Thymus (tissue), 11 donors: Measurements from ENCODE around the gene HSFX3. TPM values are rescaled to one million over a fixed set of nuclear protein-coding genes. Genes with fewer than 3 reads are reported as not detected.
A peak's percentile ranks its signal among the peaks of the same experiment; 100 is the strongest.
"Not testable (repeated sequence)": the region's sequence is repeated elsewhere in the genome, so short reads cannot be mapped to it uniquely, and the experiment has no call there.

ENCODE experiments used
- DNase-seq, 9 donors: peaks; one replicate each; pipeline ENCODE4 v3.0.0-alpha.2; 2013; ENCODE audit warnings: low spot score in 9 of 9, low read depth in 6 of 9, missing footprints in 1 of 9
- H3K27ac ChIP-seq, 2 donors: one replicate each; pipeline ENCODE4 v1.5.1; 2013; ENCODE audit warnings: control low read depth in 1 of 2, low read depth in 1 of 2, low read length in 1 of 2, mild to moderate bottlenecking in 1 of 2, moderate library complexity in 1 of 2
- H3K27me3 ChIP-seq, 2 donors: one replicate each; pipeline ENCODE4 v1.5.1; 2013; ENCODE audit warnings: low read length in 1 of 2; ENCODE audit not compliant: control insufficient read depth in 2 of 2, insufficient read depth in 1 of 2
- H3K36me3 ChIP-seq, 2 donors: one replicate each; pipeline ENCODE4 v1.5.1; 2013; ENCODE audit warnings: low read length in 1 of 2, mild to moderate bottlenecking in 1 of 2, moderate library complexity in 1 of 2; ENCODE audit not compliant: control insufficient read depth in 2 of 2, insufficient read depth in 2 of 2
- H3K4me1 ChIP-seq, 2 donors: one replicate each; pipeline ENCODE4 v1.5.1; 2013; ENCODE audit warnings: low read length in 2 of 2; ENCODE audit not compliant: control insufficient read depth in 2 of 2, insufficient read depth in 2 of 2
- H3K4me3 ChIP-seq, 2 donors: one replicate each; pipeline ENCODE4 v1.5.1; 2013; ENCODE audit warnings: low read length in 2 of 2, control low read depth in 1 of 2, mild to moderate bottlenecking in 1 of 2
- H3K9me3 ChIP-seq, 2 donors: one replicate each; pipeline ENCODE4 v1.5.1; 2013; ENCODE audit warnings: low read length in 1 of 2, mild to moderate bottlenecking in 1 of 2; ENCODE audit not compliant: control insufficient read depth in 2 of 2, insufficient read depth in 1 of 2
- WGBS: extraction: QIAGEN DNeasy Blood & Tissue Kit; methylation state at CpG from one replicate; pipeline ENCODE4 v1.1.7; 2013; 5-methylcytosine and 5-hydroxymethylcytosine counted together
- polyA plus RNA-seq: library from polyadenylated mRNA; stranded (reverse); fragments of 200-250 nt; gene quantifications from one replicate; pipeline ENCODE4 v1.2.3, GENCODE V29; 2013
- total RNA-seq: library from RNA; stranded (reverse); fragments of 120-200 nt; gene quantifications from one replicate; pipeline ENCODE4 v1.2.4, GENCODE V29; 2013
- donor health status: healthy.

The HSFX3 gene
- total and polyA plus RNA-seq, 2 donors, result 0.28 to 1.6 TPM

- H3K9me3 ChIP-seq, H3K27me3 ChIP-seq, H3K36me3 ChIP-seq, H3K27ac ChIP-seq, H3K4me3 ChIP-seq, DNase-seq: not testable (repeated sequence)
- H3K4me1 ChIP-seq, result peaks cover 0 to 11% of the 10 kb centered on the region in 2 donors
- 93% methylated on average over 8 of the region's 11 CpGs for WGBS
These were observed 12.2 kb downstream of the HSFX3 start for GRCh38 chrX:149537474-149537873.

GRCh38 chrX:149534926-149535602, 14.7 kb downstream of the HSFX3 start:
- not testable (repeated sequence) for H3K27ac ChIP-seq, H3K9me3 ChIP-seq, DNase-seq, H3K4me3 ChIP-seq, H3K4me1 ChIP-seq, H3K27me3 ChIP-seq, H3K36me3 ChIP-seq
- WGBS, result 95% methylated on average over 3 of the region's 3 CpGs

- H3K27me3 ChIP-seq, H3K36me3 ChIP-seq, H3K9me3 ChIP-seq, H3K27ac ChIP-seq, H3K4me3 ChIP-seq, H3K4me1 ChIP-seq, DNase-seq: not testable (repeated sequence)
- over 99% methylated on average over 9 of the region's 11 CpGs for WGBS
These were observed 15.7 kb downstream of the HSFX3 start for GRCh38 chrX:149533999-149534398.

- H3K9me3 ChIP-seq, H3K27ac ChIP-seq, DNase-seq, H3K4me3 ChIP-seq, H3K4me1 ChIP-seq, H3K27me3 ChIP-seq, H3K36me3 ChIP-seq: not testable (repeated sequence)
- WGBS, result no CpG with 5 or more reads among the region's 3 CpGs
These were observed 16.9 kb downstream of the HSFX3 start for GRCh38 chrX:149532868-149533267.

- DNase-seq, result no peak
- Histone ChIP-seq H3K9me3 (no peaks in the 10 kb centered on the region), H3K36me3 (peaks cover 6 to 7% of the 10 kb centered on the region in 2 donors), H3K4me1 (no peaks in the 10 kb centered on the region), H3K27ac (no peak overlapping the region), H3K4me3 (no peak overlapping the region), H3K27me3 (no peaks in the 10 kb centered on the region)
- 81% methylated on average over 2 of the region's 2 CpGs for WGBS
These were observed 18.1 kb downstream of the HSFX3 start for GRCh38 chrX:149531599-149531998.

- H3K27ac ChIP-seq, result no peak overlapping the region
These were observed 21.3 kb downstream of the HSFX3 start for GRCh38 chrX:149528381-149528780.

GRCh38 chrX:149527705-149528104, 22.0 kb downstream of the HSFX3 start:
- no peak overlapping the region for H3K27ac ChIP-seq
- 76% methylated on average over 1 of the region's 1 CpG for WGBS

More at GRCh38 chrX:149528381-149528780, 21.3 kb downstream of the HSFX3 start:
- Histone ChIP-seq H3K4me3 (no peak overlapping the region), H3K36me3 (peaks cover 0 to 4% of the 10 kb centered on the region in 2 donors), H3K9me3 (no peaks in the 10 kb centered on the region), H3K27me3 (no peaks in the 10 kb centered on the region), H3K4me1 (peaks cover 0 to 10% of the 10 kb centered on the region in 2 donors)
- DNase-seq, result no peak
- 94% methylated on average over 1 of the region's 1 CpG for WGBS

GRCh38 chrX:149526318-149527033, 23.2 kb downstream of the HSFX3 start:
- H3K4me3 ChIP-seq, H3K27me3 ChIP-seq, DNase-seq, H3K9me3 ChIP-seq, H3K27ac ChIP-seq, H3K36me3 ChIP-seq: not testable (repeated sequence)
- WGBS, result 90% methylated on average over 8 of the region's 13 CpGs
- peaks cover 0 to 10% of the 10 kb centered on the region in 2 donors for H3K4me1 ChIP-seq

More at GRCh38 chrX:149527705-149528104, 22.0 kb downstream of the HSFX3 start:
- Histone ChIP-seq H3K9me3 (no peaks in the 10 kb centered on the region), H3K4me3 (no peak overlapping the region), H3K27me3 (no peaks in the 10 kb centered on the region), H3K4me1 (peaks cover 0 to 10% of the 10 kb centered on the region in 2 donors), H3K36me3 (peaks cover 0 to 4% of the 10 kb centered on the region in 2 donors)
- DNase-seq, result peak in 1 of 9 donors; percentile 58

GRCh38 chrX:149525903-149526302, 23.8 kb downstream of the HSFX3 start:
- not testable (repeated sequence) for H3K4me3 ChIP-seq, H3K27me3 ChIP-seq, H3K9me3 ChIP-seq, H3K36me3 ChIP-seq
- 6% methylated on average over 5 of the region's 5 CpGs for WGBS
- peak overlapping the region; percentile 11 to 31 for H3K27ac ChIP-seq
- H3K4me1 ChIP-seq, result peaks cover 0 to 10% of the 10 kb centered on the region in 2 donors
- DNase-seq, result peak in 1 of 9 donors; percentile 37
